K562 (cell line): Measurements from ENCODE around the gene ELAC1. TPM values are rescaled to one million over a fixed set of nuclear protein-coding genes. Genes with fewer than 3 reads are reported as not detected.

Experiments
- CTCF ChIP-seq, 3 experiments: IDR thresholded peaks in 2 of 3; conservative IDR thresholded peaks in 1 of 3; 2 replicates each; pipeline ENCODE4 v1.5.1; 2011 to 2012; ENCODE audit warnings: low read length in 3 of 3, mild to moderate bottlenecking in 3 of 3, control low read depth in 2 of 3, improper control_type of control experiment in 1 of 3, inconsistent platforms in 1 of 3, low read depth in 1 of 3, mixed read lengths in 1 of 3, moderate library complexity in 1 of 3; ENCODE audit not compliant: insufficient read depth in 2 of 3
- E2F5 ChIP-seq: sonication (generic); formaldehyde crosslinking; IDR thresholded peaks from 2 replicates; pipeline ENCODE4 v1.8.0; 2022; ENCODE audit warnings: mild to moderate bottlenecking, missing genetic modification reagents
- GTF2A2 ChIP-seq: IDR thresholded peaks from 2 replicates; pipeline ENCODE4 v1.6.1; 2016; ENCODE audit warnings: mild to moderate bottlenecking, missing genetic modification characterization, missing compliant biosample characterization
- MYNN ChIP-seq, 2 experiments: sonication (generic); formaldehyde crosslinking in 1 of 2; IDR thresholded peaks; 2 replicates each; pipeline versions ENCODE4 v1.5.0 to v1.6.1; 2016 to 2020; ENCODE audit warnings: antibody characterized with exemption in 1 of 2, missing genetic modification reagents in 1 of 2
- REST ChIP-seq, 2 experiments: fragments of 450-650 bp; formaldehyde crosslinking in 1 of 2; IDR thresholded peaks; 2 replicates each; pipeline versions ENCODE4 v1.4.0 to v1.6.1; 2014 to 2020; ENCODE audit warnings: mild to moderate bottlenecking in 2 of 2, borderline replicate concordance in 1 of 2, low read depth in 1 of 2
- ZBTB17 ChIP-seq: fragments of 450-650 bp; formaldehyde crosslinking; IDR thresholded peaks from 2 replicates; pipeline ENCODE4 v1.4.0; 2020; ENCODE audit warnings: mild to moderate bottlenecking
- polyA plus RNA-seq, 8 experiments: library from polyadenylated mRNA; depleted of rRNA in 4 of 8; stranded (reverse) in 5 of 8; unstranded in 3 of 8; fragments of >200 nt; fragmentation: Nextera tagmentation in 2 of 8; fragmentation: Illumina TruSeq in 1 of 8; extraction: Ambion mirVana in 2 of 8; extraction: Trizol in 1 of 8; gene quantifications; 2 replicates each; pipeline versions ENCODE4 v1.2.1 to v1.2.3, GENCODE V29; 2011 to 2014; ENCODE audit warnings: inconsistent platforms in 1 of 8, missing spikeins in 1 of 8
- total RNA-seq, 7 experiments: library from RNA; depleted of rRNA in 6 of 7; stranded (reverse); fragments of >200 nt in 6 of 7; fragmentation: Illumina TruSeq in 2 of 7; extraction: Trizol in 2 of 7; gene quantifications; 2 replicates each; pipeline versions ENCODE4 v1.2.1 to v1.2.3, GENCODE V29; 2011 to 2021; ENCODE audit warnings: low replicate concordance in 1 of 7

ELAC1 gene
- total and polyA plus RNA-seq, 9 of the 15 experiments (the other 6 are each of a cell fraction or from before 2014, with no cell fraction given): 3.7 to 7.7 (median 4.9) TPM

GRCh38 chr18:51006061-51006818 lies 38.4 kb downstream of the ELAC1 start (continued):
- TF ChIP-seq REST (IDR thresholded peaks at IDR 0.05; ENCODE audit: borderline replicate concordance) (peak; percentile 14; the same call in 1 of the 2 replicates), REST (CRISPR knock-in tag; IDR thresholded peaks at IDR 0.05; ENCODE audit: low read depth) (no peak), E2F5 (CRISPR knock-in tag) (no peak), CTCF (IDR thresholded peaks at IDR 0.05 in 2 of 3, conservative IDR thresholded peaks at IDR 0.05 in 1 of 3; ENCODE audit: insufficient read depth in 2 of 3, low read depth in 1 of 3, low read length in 3 of 3) (peak in 2 of 3 experiments; percentile 33 to 39; a peak in 4 of 6 replicates), MYNN (IDR thresholded peaks at IDR 0.05) (no peak), MYNN (CRISPR knock-in tag; IDR thresholded peaks at IDR 0.05) (no peak), ZBTB17 (no peak), GTF2A2 (tag) (no peak)
